HepG2 (cell line): Measurements from ENCODE around the gene PPDPF. TPM values are rescaled to one million over a fixed set of nuclear protein-coding genes. Genes with fewer than 3 reads are reported as not detected.
A peak's percentile ranks its signal among the peaks of the same experiment; 100 is the strongest.

ENCODE experiments used
- ATAC-seq: fragments of 200-7000 bp; cut with Tn5 transposase; 3 replicates; pipeline ENCODE4 v1.9.1; 2020; ENCODE audit warnings: mild to moderate bottlenecking, moderate library complexity
- BruUV-seq: library from RNA; stranded (reverse); fragments of 400-500 nt; replicated peaks from 2 replicates; lab custom pipeline; 2021; lab: Mats Ljungman, UMichigan
- CTCF ChIA-PET: fragments of 300-600 bp; formaldehyde crosslinking; extraction: SDS; loops from one replicate; lab custom pipeline; 2021; ENCODE audit warnings: low total read pairs, inconsistent platforms, low intra/inter-chr PET ratio; lab: Yijun Ruan, JAX
- POLR2A ChIA-PET: fragments of 350-600 bp; sonication (Branson Sonifier 250); formaldehyde crosslinking; loops from one replicate; lab custom pipeline; 2020; ENCODE audit warnings: antibody characterized with exemption, inconsistent platforms; lab: Yijun Ruan, JAX
- DNase-seq: peaks from one replicate; pipeline ENCODE4 v3.0.0-alpha.2; 2015; ENCODE audit warnings: low spot score
- FAIRE-seq: peaks from 3 replicates; lab custom pipeline; 2011; peaks lifted over from hg19 to GRCh38; lab: Jason Lieb, UNC
- H2AFZ ChIP-seq: one replicate; pipeline ENCODE4 v1.6.1; 2011; ENCODE audit warnings: low read length, inconsistent platforms
- H3K27ac ChIP-seq: fragments of 300-600 bp; 3 replicates; pipeline ENCODE4 v1.8.0; 2011; ENCODE audit warnings: mixed run types, mild to moderate bottlenecking, mixed read lengths, low read length, inconsistent platforms; ENCODE audit not compliant: insufficient read depth; ENCODE audit errors: extremely low read length
- H3K27me3 ChIP-seq, 2 experiments: fragments of 200-600 bp in 1 of 2; 2 replicates in 1 of 2; 3 replicates in 1 of 2; pipeline versions ENCODE4 v1.6.0 to v1.8.0; 2011; ENCODE audit warnings: low read length in 2 of 2, mild to moderate bottlenecking in 2 of 2, moderate library complexity in 2 of 2, inconsistent platforms in 1 of 2; ENCODE audit not compliant: insufficient read depth in 2 of 2, control insufficient read depth in 1 of 2
- H3K36me3 ChIP-seq, 2 experiments: fragments of 200-600 bp in 1 of 2; replicated peaks in 1 of 2; 2 replicates in 1 of 2; 3 replicates in 1 of 2; pipeline versions ENCODE4 v1.5.1 to v1.8.0; 2011; ENCODE audit warnings: low read length in 2 of 2, inconsistent platforms in 1 of 2; ENCODE audit not compliant: insufficient read depth in 2 of 2, control insufficient read depth in 1 of 2
- H3K4me1 ChIP-seq: 2 replicates; pipeline ENCODE4 v1.5.1; 2012; ENCODE audit warnings: low read length, inconsistent platforms; ENCODE audit not compliant: insufficient read depth
- H3K4me2 ChIP-seq: 2 replicates; pipeline ENCODE4 v1.6.0; 2011; ENCODE audit warnings: low read depth, low read length, inconsistent platforms
- H3K4me3 ChIP-seq, 3 experiments: fragments of 200-600 bp in 1 of 3; sonication (generic), shearing (Covaris generic) in 1 of 3; replicated peaks in 1 of 3; 2 replicates each; pipeline ENCODE4 v1.5.1; 2011 to 2016; ENCODE audit warnings: low read length in 3 of 3, inconsistent platforms in 2 of 3, low read depth in 2 of 3, mild to moderate bottlenecking in 2 of 3, control low read depth in 1 of 3, mixed read lengths in 1 of 3; ENCODE audit not compliant: insufficient read depth in 1 of 3
- H3K79me2 ChIP-seq: one replicate; pipeline ENCODE4 v1.6.1; 2011; ENCODE audit warnings: low read length, inconsistent platforms; ENCODE audit not compliant: insufficient read depth
- H3K9ac ChIP-seq: 2 replicates; pipeline ENCODE4 v1.6.0; 2011; ENCODE audit warnings: mild to moderate bottlenecking, low read depth, low read length, inconsistent platforms; ENCODE audit not compliant: insufficient read depth
- H3K9me3 ChIP-seq: 2 replicates; pipeline ENCODE4 v1.5.1; 2012; ENCODE audit warnings: mild to moderate bottlenecking, low read length
- H4K20me1 ChIP-seq: 2 replicates; pipeline ENCODE4 v1.6.0; 2011; ENCODE audit warnings: inconsistent platforms, mild to moderate bottlenecking, low read length, moderate library complexity; ENCODE audit not compliant: insufficient read depth
- IRF2 ChIP-seq: IDR thresholded peaks from 2 replicates; pipeline ENCODE4 v1.6.1; 2018; ENCODE audit warnings: missing genetic modification reagents, missing compliant biosample characterization
- MAFF ChIP-seq: IDR thresholded peaks from 2 replicates; pipeline ENCODE4 v1.6.1; 2011; ENCODE audit warnings: low read depth, low read length, improper control_type of control experiment
- MAFK ChIP-seq, 2 experiments: IDR thresholded peaks in 1 of 2; conservative IDR thresholded peaks in 1 of 2; 2 replicates each; pipeline ENCODE4 v1.6.1; 2011; ENCODE audit warnings: improper control_type of control experiment in 2 of 2, low read length in 2 of 2
- NR2F6 ChIP-seq, 2 experiments: IDR thresholded peaks; 2 replicates each; pipeline ENCODE4 v1.6.1; 2016; ENCODE audit warnings: antibody characterized with exemption in 1 of 2, mild to moderate bottlenecking in 1 of 2
- NRL ChIP-seq: sonication (generic); formaldehyde crosslinking; IDR thresholded peaks from 2 replicates; pipeline ENCODE4 v1.5.0; 2020; ENCODE audit warnings: missing genetic modification reagents, mild to moderate bottlenecking, moderate library complexity, borderline replicate concordance
- SAP130 ChIP-seq: IDR thresholded peaks from 2 replicates; pipeline ENCODE4 v1.6.1; 2016; ENCODE audit warnings: low read depth
- ZFAT ChIP-seq: sonication (generic); formaldehyde crosslinking; conservative IDR thresholded peaks from 2 replicates; pipeline ENCODE4 v1.8.1; 2023; ENCODE audit warnings: missing genetic modification reagents, inconsistent platforms
- ZNF788 ChIP-seq: sonication (generic); formaldehyde crosslinking; IDR thresholded peaks from 2 replicates; pipeline ENCODE4 v1.5.0; 2020; ENCODE audit warnings: mild to moderate bottlenecking, missing genetic modification reagents, borderline replicate concordance
- WGBS: methylation state at CpG from one replicate; pipeline ENCODE4 v1.1.6; 2017; ENCODE audit warnings: low lambda C conversion rate; 5-methylcytosine and 5-hydroxymethylcytosine counted together
- in situ Hi-C: cut with HindIII; loops from 2 replicates; pipeline ENCODE4 v1.10.0; 2017; ENCODE audit warnings: low pct_unique_long_range_greater_than_20kb; ENCODE audit not compliant: extremely low pct_ligation_motif_present
- intact Hi-C: fragments of 100-400 bp; cut with micrococcal nuclease; formaldehyde crosslinking; loops from one replicate; pipeline ENCODE4 v1.10.0; 2022; ENCODE audit not compliant: unreplicated experiment
- polyA plus RNA-seq, 8 experiments: library from polyadenylated mRNA; depleted of rRNA in 3 of 8; stranded (reverse) in 7 of 8; unstranded in 1 of 8; fragments of >200 nt; fragmentation: Illumina TruSeq in 4 of 8; extraction: Trizol in 4 of 8; gene quantifications; 2 replicates each; pipeline versions ENCODE4 v1.2.1 to v1.2.3, GENCODE V29; 2011 to 2016; ENCODE audit warnings: low read depth in 4 of 8, missing spikeins in 1 of 8, mixed read lengths in 1 of 8; ENCODE audit not compliant: insufficient read depth in 1 of 8
- total RNA-seq, 5 experiments: library from RNA; depleted of rRNA; stranded (reverse); fragments of >200 nt; fragmentation: Illumina TruSeq; extraction: Trizol; gene quantifications; 2 replicates each; pipeline ENCODE4 v1.2.3, GENCODE V29; 2016; ENCODE audit warnings: low read depth in 1 of 5

PPDPF gene
- total and polyA plus RNA-seq, 2 of the 13 experiments (the other 11 are each of a cell fraction or from before 2014, with no cell fraction given) = 1.8 to 7.0 TPM

DNA sequence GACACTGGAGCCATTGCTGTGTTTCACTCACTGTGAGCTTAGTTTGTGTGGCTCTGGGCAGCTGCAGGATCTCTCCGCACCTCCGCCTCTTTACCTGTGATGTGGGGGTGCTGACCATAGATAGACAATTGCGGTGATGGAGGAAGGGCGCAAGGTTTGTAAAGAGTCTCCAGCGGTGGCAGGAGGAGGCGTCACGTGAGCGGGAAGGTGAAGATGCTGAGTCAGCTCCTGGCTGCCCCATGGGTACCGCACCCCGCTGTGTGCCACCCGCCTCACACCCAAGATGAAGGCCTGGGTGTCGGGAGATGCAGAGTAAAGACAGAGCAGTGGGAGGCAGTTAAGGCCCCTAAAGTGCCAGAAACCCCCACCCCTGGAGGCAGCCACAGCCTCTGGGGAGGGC is 39.1 kb upstream of the PPDPF start:
- FAIRE-seq = no peak

DNA sequence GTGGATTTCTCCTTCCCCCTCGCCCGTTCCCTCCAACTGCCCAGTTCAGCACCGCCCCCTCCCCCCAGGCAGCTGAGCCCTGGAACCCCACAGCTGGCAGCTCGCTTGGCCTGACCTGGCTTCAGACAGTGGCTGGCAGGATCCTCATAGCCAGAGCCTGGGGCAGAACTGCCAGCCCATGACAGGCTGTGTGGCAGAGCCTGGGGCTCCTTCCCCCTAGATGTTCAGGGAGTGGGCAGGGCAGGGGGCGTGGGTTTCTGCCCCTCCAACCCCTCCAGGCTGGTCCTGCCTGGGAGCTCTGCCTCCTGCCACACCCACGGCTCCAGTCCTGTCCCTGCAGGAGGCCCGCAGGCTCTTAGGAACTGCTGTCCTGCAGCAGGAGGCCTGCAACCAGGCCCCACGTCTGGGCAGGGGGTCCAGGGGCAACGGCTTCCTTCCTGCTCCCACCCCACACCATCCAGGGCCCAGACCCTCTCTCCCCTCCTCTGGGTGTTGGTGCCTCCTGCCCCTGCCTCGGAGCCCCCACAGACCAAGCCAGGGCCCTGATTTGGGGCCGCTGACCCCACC is 38.5 kb upstream of the PPDPF start:
- ATAC-seq = peak; percentile 4; the same call in 2 of the 3 replicates
- H3K36me3 ChIP-seq = no peaks in the 10 kb centered on the region
- TF ChIP-seq ZNF788 (CRISPR knock-in tag) (no peak), NRL (CRISPR knock-in tag) (0 out of 2 replicates have a peak, but pooled peaks have one; percentile 9)
- TF ChIP-seq, all 625 proteins: peak for 1
- no peak overlapping the region for H2AFZ ChIP-seq
- H3K9ac ChIP-seq = no peak overlapping the region
- no peak overlapping the region for H3K4me2 ChIP-seq
- POLR2A ChIA-PET = no interaction called here
- DNase-seq = no peak
- no peak overlapping the region for H3K27ac ChIP-seq
- intact Hi-C loops = no loop called here
- BruUV-seq = no TSS peak
- peaks cover 5% of the 10 kb centered on the region; the same call in 1 of the 2 replicates for H4K20me1 ChIP-seq
- no peaks in the 10 kb centered on the region for H3K9me3 ChIP-seq
- FAIRE-seq = no peak
- 8% methylated on average over 11 of the region's 11 CpGs for WGBS
- peaks cover 23 to 79% of the 10 kb centered on the region in 2 experiments for H3K27me3 ChIP-seq
- H3K79me2 ChIP-seq = no peaks in the 10 kb centered on the region
- CTCF ChIA-PET = no interaction called here
- in situ Hi-C loops = no loop called here
- no peak overlapping the region for H3K4me3 ChIP-seq
- H3K4me1 ChIP-seq = peaks cover 11% of the 10 kb centered on the region

More for the DNA sequence above, 39.1 kb upstream of the PPDPF start:
- 39% methylated on average over 12 of the region's 12 CpGs for WGBS
- intact Hi-C loops (no loop called here), in situ Hi-C loops (no loop called here)
- DNase-seq (no peak), ATAC-seq (no peak)
- Histone ChIP-seq H3K4me2 (no peak overlapping the region), H2AFZ (no peak overlapping the region), H3K9ac (no peak overlapping the region), H3K79me2 (no peaks in the 10 kb centered on the region), H3K9me3 (no peaks in the 10 kb centered on the region), H3K27me3 (peaks cover 26 to 84% of the 10 kb centered on the region in 2 experiments), H3K27ac (no peak overlapping the region), H3K36me3 (no peaks in the 10 kb centered on the region), H4K20me1 (peaks cover 5% of the 10 kb centered on the region; the same call in 1 of the 2 replicates), H3K4me1 (peaks cover 11% of the 10 kb centered on the region), H3K4me3 (no peak overlapping the region)
- no TSS peak for BruUV-seq
- ChIA-PET POLR2A (no interaction called here), CTCF (no interaction called here)
- TF ChIP-seq SAP130 (CRISPR knock-in tag) = no peak
- TF ChIP-seq ZFAT (CRISPR knock-in tag) = no peak
- peak; percentile 90 to 94 for TF ChIP-seq MAFK (conservative IDR thresholded peaks at IDR 0.05 in 1 of 2, IDR thresholded peaks at IDR 0.05 in 1 of 2; ENCODE audit: low read length in 2 of 2)
- peak; percentile 88 for TF ChIP-seq MAFF
- no peak for TF ChIP-seq IRF2 (CRISPR knock-in tag)
- no peak for TF ChIP-seq NR2F6 (IDR thresholded peaks at IDR 0.05)
- no peak for TF ChIP-seq NR2F6 (CRISPR knock-in tag; IDR thresholded peaks at IDR 0.05)
